SW480 (cell line): ENCODE results near the gene DTWD2.
"Not testable (repeated sequence)": the region's sequence is repeated elsewhere in the genome, so short reads cannot be mapped to it uniquely, and the experiment has no call there.

Experiments used
- DNase-seq: peaks from one replicate; pipeline ENCODE4 v3.0.0-alpha.2; 2016; ENCODE audit warnings: low spot score

DTWD2 gene

DNA sequence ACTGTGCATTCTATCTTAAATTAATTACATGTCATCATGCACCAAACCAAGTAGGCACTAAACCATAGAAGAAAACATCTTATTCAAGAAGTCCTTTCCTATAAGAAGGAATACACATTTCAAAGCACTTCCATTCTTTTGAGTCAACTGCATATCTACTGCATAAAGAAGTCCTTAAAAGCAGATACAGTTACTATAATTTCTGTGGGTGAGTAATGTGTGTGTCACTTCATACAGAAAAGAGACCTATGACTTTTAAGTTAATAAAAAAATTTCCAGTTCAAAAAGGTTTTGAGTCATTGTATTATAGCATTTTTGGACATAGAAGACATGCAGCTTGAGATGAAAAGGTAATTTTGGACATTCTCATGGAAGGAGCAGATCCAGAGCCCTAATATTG, 125.0 kb downstream of the DTWD2 start:
- DNase-seq: no peak

DNA sequence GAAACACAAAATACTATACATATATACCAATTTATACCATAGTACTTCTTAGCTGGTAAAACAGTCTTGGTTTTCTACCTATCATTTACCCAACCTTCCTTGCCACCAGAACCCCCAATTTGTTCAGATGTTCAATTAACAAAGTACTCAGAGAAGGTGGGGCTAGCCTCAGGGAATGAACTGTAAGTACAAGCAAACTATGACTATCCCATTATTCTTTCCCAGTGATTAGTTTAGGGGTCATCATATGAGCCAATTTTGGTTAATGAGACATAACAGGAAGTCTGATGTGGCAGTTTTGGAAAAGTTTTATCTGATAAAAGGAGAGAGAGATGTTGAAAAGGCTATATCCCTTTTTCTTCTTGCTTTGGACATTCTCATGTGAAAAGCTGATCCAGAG, 125.8 kb downstream of the DTWD2 start:
- no peak for DNase-seq

DNA sequence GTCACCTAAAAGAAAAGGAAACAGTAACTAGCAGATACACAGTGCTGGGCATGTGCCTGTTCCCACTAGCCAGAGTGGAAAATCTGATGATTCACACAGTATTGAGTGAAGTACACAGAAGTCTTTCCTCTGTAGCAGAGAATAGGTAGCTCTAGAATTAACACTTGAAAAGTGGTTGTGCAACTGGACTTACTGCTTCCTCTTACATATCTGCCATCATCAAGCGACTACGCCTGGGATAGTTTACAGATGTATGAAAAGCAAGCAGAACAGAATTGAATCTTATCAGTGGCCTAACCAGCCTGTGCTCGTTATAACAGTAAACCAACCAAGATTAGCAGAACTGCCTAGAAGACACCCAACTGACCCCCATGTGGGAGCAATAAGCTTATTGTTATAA, 130.6 kb downstream of the DTWD2 start:
- no peak for DNase-seq

DNA sequence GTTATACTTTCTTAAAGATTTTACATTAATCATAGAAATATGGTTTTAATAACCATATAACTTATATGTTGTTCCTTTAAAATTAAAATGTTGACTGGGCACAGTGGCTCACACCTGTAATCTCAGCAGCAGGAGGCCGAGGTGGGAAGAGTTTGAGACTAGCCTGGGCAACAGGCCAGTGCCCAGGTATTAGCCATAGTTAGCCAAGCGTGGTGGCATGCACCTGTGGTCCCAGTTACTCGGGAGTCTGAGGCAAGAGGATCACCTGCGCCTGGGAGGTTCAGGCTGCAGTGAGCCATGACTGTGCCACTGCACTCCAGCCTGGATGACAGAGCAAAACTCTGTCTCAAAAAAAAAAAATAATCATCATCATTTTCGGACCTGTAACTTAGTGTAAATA, 133.5 kb downstream of the DTWD2 start:
- no peak for DNase-seq

DNA sequence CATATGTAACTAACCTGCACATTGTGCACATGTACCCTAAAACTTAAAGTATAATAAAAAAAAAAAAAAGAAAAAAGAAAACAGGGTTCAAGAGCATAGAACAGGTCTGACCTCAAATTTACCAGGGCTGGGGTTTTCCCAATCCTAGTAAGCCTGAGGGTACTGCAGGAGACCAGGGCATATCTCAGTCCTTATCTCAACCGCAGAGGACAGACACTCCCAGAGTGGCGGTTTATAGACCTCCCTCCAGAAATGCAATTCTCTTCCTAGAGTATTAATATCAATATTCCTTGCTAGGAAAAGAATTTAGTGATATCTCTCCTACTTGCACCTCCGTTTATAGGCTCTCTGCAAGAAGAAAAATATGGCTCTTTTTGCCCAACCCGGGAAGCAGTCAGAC, 136.6 kb downstream of the DTWD2 start:
- DNase-seq: not testable (repeated sequence)

DNA sequence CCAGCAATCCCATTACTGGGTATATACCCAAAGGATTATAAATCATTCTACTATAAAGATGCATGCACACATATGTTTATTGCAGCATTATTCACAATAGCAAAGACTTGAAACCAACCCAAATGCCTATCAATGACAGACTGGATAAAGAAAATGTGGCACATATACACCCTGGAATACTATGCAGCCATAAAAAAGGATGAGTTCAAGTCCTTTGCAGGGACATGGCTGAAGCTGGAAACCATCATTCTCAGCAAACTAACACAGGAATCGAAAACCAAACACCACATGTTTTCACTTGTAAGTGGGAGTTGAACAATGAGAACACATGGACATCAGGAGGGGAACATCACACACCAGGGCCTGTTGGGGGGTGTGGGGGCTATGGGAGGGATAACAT, 138.8 kb downstream of the DTWD2 start:
- not testable (repeated sequence) for DNase-seq

DNA sequence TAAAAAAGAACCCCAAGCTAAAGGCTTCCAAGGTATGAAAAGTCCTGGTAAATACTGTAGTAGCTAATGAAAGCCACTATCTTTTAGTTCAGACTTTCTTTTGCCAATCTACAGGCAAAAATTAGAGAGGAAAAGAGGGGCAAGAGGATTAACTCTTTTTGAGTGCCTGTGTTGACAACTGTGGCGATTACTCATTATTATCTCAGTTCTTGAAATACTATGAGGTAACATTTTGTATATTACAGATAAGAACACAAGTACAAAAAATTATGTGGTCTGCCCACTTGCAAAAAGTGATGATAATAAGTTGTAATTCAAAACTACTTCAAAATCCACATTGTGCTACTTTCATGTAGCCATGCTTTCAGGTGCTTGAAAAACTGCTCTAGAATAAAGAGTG, 144.0 kb downstream of the DTWD2 start:
- DNase-seq: no peak

DNA sequence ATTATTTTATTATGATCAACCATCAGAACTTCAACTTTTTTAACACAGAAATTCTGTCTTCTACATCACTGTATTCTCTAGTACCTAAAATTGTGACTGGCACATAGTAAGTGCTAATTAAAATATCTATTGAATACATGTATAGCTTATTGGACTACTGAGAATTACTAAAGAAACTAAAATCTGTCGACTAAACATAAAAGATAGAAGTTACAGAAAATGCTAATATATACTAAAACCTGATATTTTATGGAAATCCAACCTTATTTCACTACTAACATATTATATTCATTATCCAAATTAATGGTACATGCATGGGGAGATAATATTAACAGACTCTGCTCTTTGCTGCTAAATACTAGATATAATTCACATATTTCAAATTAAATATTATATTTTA, 153.6 kb downstream of the DTWD2 start:
- DNase-seq: no peak

DNA sequence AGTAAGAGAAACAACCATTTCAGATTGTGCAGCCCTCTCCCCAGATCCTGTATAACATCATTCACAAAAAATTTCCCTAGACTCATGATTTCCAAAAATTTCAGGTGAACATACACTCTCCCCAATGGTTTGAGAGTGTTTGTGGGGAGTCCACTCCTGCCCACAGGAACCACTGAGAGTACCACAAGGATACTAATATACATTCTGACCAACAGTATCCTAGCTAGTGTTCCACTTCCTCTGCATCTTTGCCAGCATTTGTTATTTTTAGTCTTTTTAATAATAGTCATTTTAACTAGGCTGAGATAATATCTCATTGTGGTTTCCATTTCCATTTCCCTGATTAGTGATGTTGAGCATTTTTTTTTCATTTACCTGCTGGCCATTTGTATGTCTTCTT, 155.4 kb downstream of the DTWD2 start:
- DNase-seq: no peak

DNA sequence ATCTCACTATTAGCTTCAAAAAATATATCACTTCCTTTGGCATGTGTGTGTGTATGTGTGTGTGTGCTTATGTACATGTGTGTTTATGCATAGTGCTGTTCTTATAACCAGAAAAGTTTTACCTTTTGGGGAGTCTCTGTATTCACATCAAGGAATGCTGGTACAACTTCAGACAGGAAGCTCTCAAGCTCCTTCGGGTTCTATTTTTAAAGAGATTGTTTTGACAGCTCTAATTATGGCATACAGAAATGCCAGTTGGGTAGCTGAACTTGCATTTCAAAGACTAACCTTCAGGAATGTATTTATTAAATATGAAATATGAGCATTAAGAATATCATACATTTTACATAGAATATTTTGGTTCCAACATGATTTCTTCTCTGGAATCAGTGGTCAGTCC, 163.1 kb downstream of the DTWD2 start:
- DNase-seq: no peak

DNA sequence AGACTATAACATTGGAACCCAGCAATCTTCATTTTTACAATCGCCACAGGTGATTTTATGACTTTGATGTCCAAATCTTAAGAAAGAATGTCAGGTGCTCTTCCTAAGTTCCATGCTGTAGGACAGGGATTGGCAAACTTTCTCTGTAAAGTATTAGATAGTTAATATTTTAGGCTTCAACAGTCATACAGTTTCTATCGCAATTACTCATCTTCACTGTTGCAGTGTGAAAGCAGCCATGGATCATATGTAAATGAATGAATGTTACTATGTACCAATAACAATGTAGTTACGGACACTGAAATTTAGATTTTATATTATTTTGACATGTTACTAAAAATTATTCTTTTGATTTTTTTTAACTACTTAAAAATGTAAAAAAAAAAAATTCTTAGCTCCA, 169.7 kb downstream of the DTWD2 start:
- DNase-seq: no peak

DNA sequence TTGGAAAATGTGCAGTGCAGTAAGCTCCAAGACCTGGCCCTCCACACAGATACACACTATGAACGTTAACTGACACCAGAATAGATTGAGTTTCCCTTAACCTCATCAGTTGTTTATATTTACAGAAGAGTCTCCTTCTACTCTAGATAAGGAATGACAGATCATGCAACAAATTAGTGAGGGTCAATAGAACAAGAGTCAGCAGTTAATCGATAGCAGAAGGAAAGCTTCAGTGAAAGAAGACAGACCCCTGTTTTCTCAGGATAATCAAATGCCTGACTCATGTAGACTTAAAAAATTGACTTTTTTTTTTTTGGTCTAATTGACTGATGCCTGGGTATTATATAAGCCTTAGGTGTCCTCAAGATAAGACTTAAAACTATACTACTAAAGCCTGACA, 179.9 kb downstream of the DTWD2 start:
- DNase-seq: no peak

DNA sequence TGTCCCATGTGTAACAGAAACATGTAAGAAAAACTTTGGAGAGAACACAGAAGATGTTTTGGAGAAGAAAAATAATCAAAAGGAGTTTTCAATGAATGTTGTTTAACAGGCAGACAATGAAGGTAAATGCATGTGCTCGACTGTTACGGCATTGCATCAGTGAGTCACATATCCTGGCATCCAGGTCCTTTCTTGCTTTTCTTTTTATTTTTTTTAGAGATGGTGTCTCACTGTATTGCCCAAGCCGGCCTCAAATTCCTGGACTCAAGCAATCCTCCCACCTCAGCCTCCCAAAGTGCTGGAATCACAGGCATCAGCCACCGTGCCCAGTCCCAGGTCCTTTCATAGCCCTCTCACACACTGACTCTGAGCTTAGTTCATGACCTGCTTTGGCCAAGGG, 181.8 kb downstream of the DTWD2 start:
- no peak for DNase-seq

DNA sequence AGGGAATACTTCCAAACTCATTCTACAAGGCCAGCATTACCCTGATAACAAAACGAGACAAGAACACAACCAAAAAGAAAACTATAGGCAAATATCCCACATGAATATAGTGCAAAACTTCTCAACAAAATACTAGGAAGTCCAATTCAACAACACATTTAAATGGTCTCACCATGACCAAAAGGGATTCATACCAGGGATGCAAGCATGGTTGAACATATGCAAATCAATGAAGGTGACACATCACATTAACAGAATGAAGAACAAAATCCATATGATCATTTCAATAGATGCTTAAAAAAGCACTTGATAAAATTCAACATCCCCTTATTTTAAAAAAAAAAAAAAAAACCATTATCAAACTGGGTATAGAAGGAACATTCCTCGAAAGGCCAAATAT, 186.0 kb downstream of the DTWD2 start:
- no peak for DNase-seq

DNA sequence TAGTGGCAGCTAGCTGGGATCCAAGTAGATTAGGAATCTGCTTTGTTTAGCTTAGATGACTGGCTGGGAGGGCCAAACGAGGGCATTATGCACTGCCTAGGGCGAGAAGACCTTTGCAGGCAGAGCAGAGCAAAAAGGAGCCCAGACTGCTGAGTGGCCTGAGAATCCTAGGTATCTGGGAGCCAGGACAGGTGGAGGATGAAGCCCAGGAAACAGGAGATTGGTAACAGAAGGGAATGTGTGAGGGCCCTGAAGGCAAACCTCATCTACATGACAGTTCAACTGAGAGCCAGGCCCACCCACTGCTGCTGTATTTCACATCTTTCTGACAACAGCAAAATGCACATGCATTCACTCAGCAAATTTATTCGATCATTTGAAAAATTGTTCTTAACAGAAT, 192.3 kb downstream of the DTWD2 start:
- DNase-seq: no peak

DNA sequence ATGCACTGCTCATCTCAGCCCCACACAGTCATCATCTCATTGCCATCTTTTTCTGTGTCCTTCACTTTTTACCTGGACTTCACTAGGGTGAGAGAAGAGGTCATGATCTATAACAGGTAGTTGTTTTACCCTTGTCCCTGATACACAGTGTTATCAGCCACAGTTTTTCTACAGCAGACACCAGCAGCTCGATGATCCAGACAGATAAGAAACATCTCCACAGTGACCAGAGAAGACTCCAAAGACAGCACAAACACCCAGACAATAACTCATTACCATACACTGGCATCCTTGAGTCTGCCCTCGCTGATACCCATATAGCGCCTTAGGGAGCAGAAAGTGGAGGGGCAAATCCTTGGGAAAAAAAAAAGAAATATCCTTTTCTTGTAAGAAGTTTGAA, 194.1 kb downstream of the DTWD2 start:
- no peak for DNase-seq

DNA sequence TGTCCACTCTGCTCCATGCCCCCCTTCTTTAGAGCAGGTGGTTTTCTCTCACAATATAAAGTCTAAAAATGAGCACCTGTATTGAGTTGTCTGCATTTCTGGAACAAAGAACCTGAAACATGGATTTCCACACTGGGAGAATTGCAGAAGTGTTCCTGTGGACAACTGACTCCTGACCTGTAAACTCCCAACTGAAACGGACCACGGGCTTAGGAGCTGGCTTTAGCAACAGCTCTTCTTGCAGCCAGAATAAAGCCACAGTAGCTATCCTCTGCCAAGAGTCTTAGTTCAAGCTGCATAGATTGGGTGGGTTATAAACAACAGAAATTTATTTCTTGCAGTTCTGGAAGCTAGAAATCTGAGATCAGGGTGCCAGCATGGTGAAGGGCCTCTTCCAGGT, 194.7 kb downstream of the DTWD2 start:
- no peak for DNase-seq

DNA sequence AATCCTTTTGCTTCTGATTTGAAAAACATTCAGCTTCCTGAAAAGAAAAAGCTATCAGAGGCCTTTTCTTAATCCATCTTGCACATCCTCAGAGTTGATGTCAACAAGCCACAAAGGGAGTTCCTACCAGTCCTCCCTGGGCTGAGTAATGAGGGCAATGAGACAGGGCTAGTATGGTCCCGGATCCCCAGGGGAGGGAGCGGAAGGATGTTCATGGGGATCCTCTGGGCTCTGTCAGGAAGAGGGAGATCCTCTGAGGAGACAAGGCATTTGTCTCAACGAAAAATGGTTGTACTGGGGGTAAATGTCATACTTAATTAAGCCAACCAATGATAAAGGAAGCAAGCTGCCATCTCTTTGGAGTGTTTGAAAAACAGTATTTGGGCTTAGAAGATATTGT, 195.3 kb downstream of the DTWD2 start:
- DNase-seq: no peak

DNA sequence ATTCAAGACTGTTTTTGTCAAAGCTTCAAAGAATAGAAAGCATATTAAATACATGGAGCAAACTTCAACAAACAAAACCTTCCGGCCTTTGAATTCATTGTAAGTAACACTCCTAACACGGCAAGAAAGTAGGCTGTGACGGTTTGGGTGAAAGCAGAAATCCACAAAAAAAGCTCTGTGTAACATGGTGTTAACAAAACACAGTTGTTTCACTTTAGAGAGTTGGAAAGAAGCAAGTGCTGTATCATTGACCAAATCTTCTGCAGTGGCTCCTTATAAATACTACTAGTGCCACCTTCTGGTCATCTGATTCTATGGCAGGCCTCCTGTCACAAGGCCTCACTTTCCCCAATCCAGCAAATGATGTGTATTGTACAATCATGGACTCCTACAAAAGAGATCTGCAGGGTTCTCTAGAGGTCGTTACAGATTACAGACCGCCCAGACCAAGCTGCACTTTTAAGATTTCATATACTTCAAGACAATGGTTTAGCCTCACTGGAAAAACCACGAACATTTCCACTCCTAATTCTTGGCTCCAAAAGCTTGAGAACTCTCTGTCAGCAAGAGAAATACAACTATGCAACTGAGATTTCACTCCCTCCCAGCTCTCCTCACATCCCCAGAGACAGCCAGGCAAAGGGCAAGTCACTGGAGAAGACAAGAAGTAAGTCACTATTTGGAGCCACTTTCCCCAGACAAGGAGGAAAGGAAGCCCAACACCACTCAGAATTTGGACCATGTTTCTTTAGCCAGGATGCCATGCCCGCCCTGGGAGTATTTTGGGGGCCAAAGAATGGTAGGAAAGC, 196.2 kb downstream of the DTWD2 start:
- peak; percentile 86 for DNase-seq

DNA sequence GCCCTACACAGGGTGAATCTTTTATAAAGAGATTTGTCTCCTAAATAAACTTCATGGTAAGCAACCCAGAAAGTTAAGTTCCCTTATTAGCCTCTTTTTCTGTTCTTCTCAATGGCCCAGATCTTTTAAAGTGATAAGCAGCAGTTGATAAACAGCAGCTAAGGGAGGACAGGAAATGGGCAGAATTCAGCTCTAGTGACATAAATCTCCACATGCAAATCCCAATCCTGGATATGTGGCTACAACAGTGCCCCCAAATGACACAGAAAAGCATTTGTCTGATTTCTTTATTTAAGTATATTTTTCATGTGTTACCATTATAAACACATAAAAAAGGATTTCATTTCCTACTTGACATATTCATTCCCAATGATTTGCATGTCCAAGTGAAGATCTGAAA, 199.0 kb downstream of the DTWD2 start:
- no peak for DNase-seq

DNA sequence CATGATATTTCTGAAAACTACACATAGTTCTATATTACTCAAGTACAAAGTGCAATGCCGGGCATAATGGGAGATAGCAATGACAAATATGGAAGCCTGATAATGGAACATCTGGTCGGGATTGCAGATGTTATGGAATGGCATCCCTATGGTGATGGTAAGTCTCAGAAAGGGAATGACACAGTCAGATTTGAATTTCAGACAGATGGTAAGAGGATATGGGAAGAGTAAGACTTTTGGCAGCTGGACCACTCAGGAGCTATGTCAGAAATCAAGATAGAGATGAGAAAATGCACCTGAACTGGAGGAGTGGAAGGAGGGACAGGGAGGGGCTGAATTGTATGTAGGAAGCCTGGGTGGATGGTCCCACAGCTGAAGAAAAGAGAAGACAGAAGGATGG, 200.0 kb downstream of the DTWD2 start:
- DNase-seq: no peak
